Transverse colon (tissue), 4 donors: ENCODE data around the gene CBX7. TPM values are rescaled to one million over a fixed set of nuclear protein-coding genes. Genes with fewer than 3 reads are reported as not detected.

Source experiments
- DNase-seq: peaks from one replicate; pipeline ENCODE4 v3.0.0-alpha.2; 2019
- H3K27ac ChIP-seq, 4 donors: fragments of 200-600 bp; sonication (generic); 2 replicates each; pipeline ENCODE4 v1.5.1; 2016 to 2018; ENCODE audit warnings: inconsistent platforms in 4 of 4
- H3K27me3 ChIP-seq: fragments of 200-600 bp; sonication (generic); 2 replicates; pipeline ENCODE4 v1.5.1; 2017; ENCODE audit warnings: inconsistent platforms
- H3K36me3 ChIP-seq, 4 donors: fragments of 200-600 bp; sonication (generic); 2 replicates each; pipeline ENCODE4 v1.5.1; 2017 to 2019; ENCODE audit warnings: inconsistent platforms in 4 of 4
- H3K4me1 ChIP-seq, 4 donors: fragments of 200-600 bp; sonication (generic); 2 replicates each; pipeline ENCODE4 v1.5.1; 2017 to 2020; ENCODE audit warnings: inconsistent platforms in 4 of 4
- H3K4me3 ChIP-seq, 4 donors: fragments of 200-600 bp; sonication (generic); 1 replicate in 1 of 4; 2 replicates in 3 of 4; pipeline versions ENCODE4 v1.5.1 to v1.6.1; 2017 to 2019; ENCODE audit warnings: inconsistent platforms in 4 of 4
- H3K9me3 ChIP-seq, 2 donors: fragments of 200-600 bp; sonication (generic); 2 replicates each; pipeline ENCODE4 v1.5.1; 2017 to 2019; ENCODE audit warnings: inconsistent platforms in 2 of 2
- CTCF ChIP-seq, 5 experiments: fragments of 200-600 bp in 3 of 5; fragments of 450-650 bp in 2 of 5; sonication (generic) in 3 of 5; IDR thresholded peaks; 1 replicate in 2 of 5; 2 replicates in 3 of 5; pipeline ENCODE4 v1.5.1; 2016 to 2017; ENCODE audit warnings: antibody characterized with exemption in 5 of 5, inconsistent platforms in 3 of 5, mild to moderate bottlenecking in 2 of 5, moderate library complexity in 1 of 5
- EP300 ChIP-seq: sonication (generic); formaldehyde crosslinking; IDR thresholded peaks from one replicate; pipeline ENCODE4 v1.6.1; 2017; ENCODE audit warnings: antibody characterized with exemption, low read depth
- POLR2A ChIP-seq: fragments of 450-650 bp; IDR thresholded peaks from one replicate; pipeline ENCODE4 v1.6.1; 2016; ENCODE audit warnings: antibody characterized with exemption, mild to moderate bottlenecking, moderate library complexity
- POLR2AphosphoS5 ChIP-seq, 3 donors: sonication (generic); formaldehyde crosslinking; IDR thresholded peaks; one replicate each; pipeline ENCODE4 v1.6.1; 2016; ENCODE audit warnings: antibody characterized with exemption in 3 of 3
- WGBS, 2 donors: methylation state at CpG; one replicate each; pipeline ENCODE4 v1.1.5; 2018; ENCODE audit warnings: low coverage in 1 of 2; 5-methylcytosine and 5-hydroxymethylcytosine counted together
- in situ Hi-C, 4 donors: fragments of 200-750 bp; cut with MboI; loops; one replicate each; pipeline versions ENCODE4 v1.15.0 to v1.15.1; 2017; ENCODE audit warnings: low sequenced_read_pairs in 3 of 4, low pct_ligation_motif_present in 1 of 4, low pct_unique_long_range_greater_than_20kb in 1 of 4
- intact Hi-C: fragments of 100-400 bp; cut with DNase I; formaldehyde crosslinking; loops from one replicate; pipeline ENCODE4 v1.15.1; 2023; ENCODE audit warnings: low total_unique reads
- total RNA-seq, 4 donors: library from RNA; depleted of rRNA; stranded (reverse); fragments of >200 nt; gene quantifications; one replicate each; pipeline ENCODE4 v1.1.0, GENCODE V29; 2016

The CBX7 gene
- total RNA-seq, 4 donors from 2014 or later, result 15.3 to 129 (median 58.4) TPM

GRCh38 chr22:39108487-39108886, 44.0 kb downstream of the CBX7 start:
- no peaks in the 10 kb centered on the region for H3K36me3 ChIP-seq
- H3K27me3 ChIP-seq, result peaks cover 3% of the 10 kb centered on the region
- intact Hi-C loops, result no loop called here
- 91 to 98% methylated on average over 4 of the region's 4 CpGs for WGBS, 2 donors
- DNase-seq, result no peak
- H3K4me1 ChIP-seq, result no peaks in the 10 kb centered on the region
- H3K4me3 ChIP-seq, result no peak overlapping the region
- H3K27ac ChIP-seq, result no peak overlapping the region
- no peaks in the 10 kb centered on the region for H3K9me3 ChIP-seq
- in situ Hi-C loops, result loop anchor here in 2 of 4 donors (25.0 kb wide), 2 partner anchors 96 to 246 kb away; partner anchors contain the start of genes APOBEC3C (in 1 of the 2), APOBEC3D (in 1 of the 2) and CBX6 (in 1 of the 2)
- no peak for TF ChIP-seq EP300
- no peak for TF ChIP-seq CTCF (IDR thresholded peaks at IDR 0.05)
- no peak for TF ChIP-seq POLR2A
- no peak for TF ChIP-seq POLR2AphosphoS5 (IDR thresholded peaks at IDR 0.05)

- TF ChIP-seq CTCF (IDR thresholded peaks at IDR 0.05), result no peak
- TF ChIP-seq POLR2AphosphoS5 (IDR thresholded peaks at IDR 0.05), result no peak
- TF ChIP-seq EP300, result no peak
- TF ChIP-seq POLR2A, result no peak
- DNase-seq, result no peak
- H3K4me1 ChIP-seq, result no peaks in the 10 kb centered on the region
- H3K27ac ChIP-seq, result no peak overlapping the region
- no peaks in the 10 kb centered on the region for H3K27me3 ChIP-seq
- H3K9me3 ChIP-seq, result no peaks in the 10 kb centered on the region
- intact Hi-C loops, result no loop called here
- no peaks in the 10 kb centered on the region for H3K36me3 ChIP-seq
- in situ Hi-C loops, result loop anchor here in 2 of 4 donors (25.0 kb wide), 2 partner anchors 94 to 244 kb away; partner anchors contain the start of genes APOBEC3C (in 1 of the 2), APOBEC3D (in 1 of the 2) and CBX6 (in 1 of the 2)
- H3K4me3 ChIP-seq, result no peak overlapping the region
- 76 to 100% methylated on average over 2 of the region's 2 CpGs for WGBS, 2 donors
These were observed 46.2 kb downstream of the CBX7 start for GRCh38 chr22:39106326-39106725.

- Histone ChIP-seq H3K36me3 (no peaks in the 10 kb centered on the region), H3K27ac (no peak overlapping the region), H3K9me3 (no peaks in the 10 kb centered on the region), H3K4me1 (peaks cover 0 to 4% (median 0%) of the 10 kb centered on the region in 4 donors), H3K27me3 (no peaks in the 10 kb centered on the region), H3K4me3 (no peak overlapping the region)
- WGBS, 2 donors, result 81 to 88% methylated on average over 2 of the region's 2 CpGs
- intact Hi-C loops (no loop called here), in situ Hi-C loops (loop anchor here in 2 of 4 donors (25.0 kb wide), 2 partner anchors 91 to 241 kb away; partner anchors contain the start of genes APOBEC3C (in 1 of the 2), APOBEC3D (in 1 of the 2) and CBX6 (in 1 of the 2))
- TF ChIP-seq POLR2A (no peak), EP300 (no peak), POLR2AphosphoS5 (IDR thresholded peaks at IDR 0.05) (no peak), CTCF (IDR thresholded peaks at IDR 0.05) (no peak)
- DNase-seq, result no peak
These were observed 49.0 kb downstream of the CBX7 start for GRCh38 chr22:39103431-39103830.

DNA sequence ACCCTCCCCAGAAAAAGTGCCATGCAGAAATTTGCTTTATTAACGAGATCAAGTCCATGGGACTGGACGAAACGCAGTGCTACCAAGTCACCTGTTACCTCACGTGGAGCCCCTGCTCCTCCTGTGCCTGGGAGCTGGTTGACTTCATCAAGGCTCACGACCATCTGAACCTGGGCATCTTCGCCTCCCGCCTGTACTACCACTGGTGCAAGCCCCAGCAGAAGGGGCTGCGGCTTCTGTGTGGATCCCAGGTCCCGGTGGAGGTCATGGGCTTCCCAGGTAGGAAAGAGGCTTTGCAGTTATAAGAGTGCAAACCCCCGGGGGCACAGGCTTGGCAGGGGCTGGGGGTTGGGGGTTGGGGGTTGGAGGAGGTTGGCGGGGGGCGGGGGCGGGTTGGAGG, 51.3 kb downstream of the CBX7 start:
- peaks cover 0 to 13% (median 4%) of the 10 kb centered on the region in 4 donors for H3K4me1 ChIP-seq
- H3K9me3 ChIP-seq, result no peaks in the 10 kb centered on the region
- in situ Hi-C loops, result loop anchor here in 2 of 4 donors (25.0 kb wide), 2 partner anchors 89 to 239 kb away; partner anchors contain the start of genes APOBEC3C (in 1 of the 2), APOBEC3D (in 1 of the 2) and CBX6 (in 1 of the 2)
- TF ChIP-seq POLR2A (no peak), POLR2AphosphoS5 (IDR thresholded peaks at IDR 0.05) (no peak), EP300 (no peak), CTCF (IDR thresholded peaks at IDR 0.05) (no peak)
- H3K27me3 ChIP-seq, result no peaks in the 10 kb centered on the region
- H3K4me3 ChIP-seq, result no peak overlapping the region
- DNase-seq, result no peak
- no peak overlapping the region for H3K27ac ChIP-seq
- no peaks in the 10 kb centered on the region for H3K36me3 ChIP-seq
- intact Hi-C loops, result no loop called here
- WGBS, 2 donors, result 83% methylated on average over 13 of the region's 13 CpGs; no CpG with 5 or more reads in 1 of the 2 donors
